CD4-positive, alpha-beta T cell treated with Interleukin-12 subunit alpha and Interleukin-12 subunit beta, for 1 hour (primary cell): Measurements from ENCODE around the gene XKR3.
"Not testable (repeated sequence)": the region's sequence is repeated elsewhere in the genome, so short reads cannot be mapped to it uniquely, and the experiment has no call there.

ENCODE experiments used
- DNase-seq: peaks from one replicate; pipeline ENCODE4 v3.0.0-alpha.2; 2020

Gene XKR3

GRCh38 chr22:16734271-16734670, 90.9 kb downstream of the XKR3 start:
- DNase-seq: not testable (repeated sequence)
